Activated CD4-positive, alpha-beta T cell treated with anti-CD3 and anti-CD28 coated beads for 24 hours (primary cell): Measurements from ENCODE around the gene URI1.

Experiments
- DNase-seq, 2 donors: peaks; one replicate each; pipeline ENCODE4 v3.0.0-alpha.2; 2020; ENCODE audit warnings: low read depth in 2 of 2

URI1 gene

GRCh38 chr19:29971002-29971401 lies 29.0 kb downstream of the URI1 start:
- no peak for DNase-seq

- no peak for DNase-seq
Measured at GRCh38 chr19:29971648-29972047, 29.6 kb downstream of the URI1 start.

- no peak for DNase-seq
Measured at GRCh38 chr19:29974701-29975100, 32.7 kb downstream of the URI1 start.

GRCh38 chr19:29976151-29976943 lies 34.3 kb downstream of the URI1 start:
- no peak for DNase-seq

- no peak for DNase-seq
Measured at GRCh38 chr19:29978080-29978479, 36.0 kb downstream of the URI1 start.

GRCh38 chr19:29983568-29983967 lies 41.5 kb downstream of the URI1 start:
- DNase-seq: no peak

- no peak for DNase-seq
Measured at GRCh38 chr19:29985196-29985595, 43.2 kb downstream of the URI1 start.

GRCh38 chr19:29988351-29988750 lies 46.3 kb downstream of the URI1 start:
- no peak for DNase-seq

GRCh38 chr19:29992233-29992867 lies 50.3 kb downstream of the URI1 start:
- no peak for DNase-seq

GRCh38 chr19:29999490-29999889 lies 57.5 kb downstream of the URI1 start:
- no peak for DNase-seq

GRCh38 chr19:30000862-30001261 lies 58.8 kb downstream of the URI1 start:
- no peak for DNase-seq

GRCh38 chr19:30001301-30001700 lies 59.3 kb downstream of the URI1 start:
- no peak for DNase-seq

- DNase-seq: no peak
Measured at GRCh38 chr19:30001791-30002190, 59.8 kb downstream of the URI1 start.

GRCh38 chr19:30003866-30004265 lies 61.8 kb downstream of the URI1 start:
- DNase-seq: no peak

- no peak for DNase-seq
Measured at GRCh38 chr19:30004403-30004802, 62.4 kb downstream of the URI1 start.

- DNase-seq: no peak
Measured at GRCh38 chr19:30006207-30006606, 64.2 kb downstream of the URI1 start.

- no peak for DNase-seq
Measured at GRCh38 chr19:30008169-30008568, 66.1 kb downstream of the URI1 start.

- no peak for DNase-seq
Measured at GRCh38 chr19:30009013-30009412, 67.0 kb downstream of the URI1 start.

GRCh38 chr19:30011051-30011578 lies 69.1 kb downstream of the URI1 start:
- no peak for DNase-seq

GRCh38 chr19:30014770-30015169 lies 72.7 kb downstream of the URI1 start:
- DNase-seq: no peak

GRCh38 chr19:30017172-30017571 lies 75.1 kb downstream of the URI1 start:
- no peak for DNase-seq

GRCh38 chr19:30020189-30020588 lies 78.2 kb downstream of the URI1 start:
- no peak for DNase-seq

GRCh38 chr19:30022659-30023058 lies 80.6 kb downstream of the URI1 start:
- DNase-seq: no peak
